Measurements from ENCODE around the gene C1orf115. TPM values are rescaled to one million over a fixed set of nuclear protein-coding genes. Genes with fewer than 3 reads are reported as not detected.

Gene C1orf115
- total RNA-seq, 1 experiment from 2014 or later = 5.1 TPM

GRCh38 chr1:220702733-220703270 lies 12.6 kb downstream of the C1orf115 start:
- intact Hi-C loops (cut with micrococcal nuclease; ENCODE audit: unreplicated experiment) = no loop called here
- no TSS peak for BruUV-seq (replicated peaks)
- Mint-ChIP-seq H3K9me3 (ENCODE audit: low read depth, unreplicated experiment) (no peaks in the 10 kb centered on the region), H3K4me3 (ENCODE audit: low read depth, unreplicated experiment) (no peak overlapping the region), H3K4me1 (ENCODE audit: low read depth, unreplicated experiment) (no peaks in the 10 kb centered on the region), H3K27ac (ENCODE audit: unreplicated experiment) (no peak overlapping the region), H3K27me3 (ENCODE audit: unreplicated experiment) (peaks cover 7% of the 10 kb centered on the region), H3K36me3 (ENCODE audit: insufficient read depth, unreplicated experiment) (no peaks in the 10 kb centered on the region)
- CTCF ChIA-PET = interaction anchor here (0.5 kb wide), 1 partner anchor 21 kb away, joined by 3 read pairs; no protein-coding TSS in a partner anchor
- TF ChIP-seq CTCF (IDR thresholded peaks at IDR 0.05; ENCODE audit: unreplicated experiment) = no peak
- no peak for DNase-seq

GRCh38 chr1:220703305-220703704 lies 13.1 kb downstream of the C1orf115 start:
- no TSS peak for BruUV-seq (replicated peaks)
- Mint-ChIP-seq H3K36me3 (ENCODE audit: insufficient read depth, unreplicated experiment) (no peaks in the 10 kb centered on the region), H3K9me3 (ENCODE audit: low read depth, unreplicated experiment) (no peaks in the 10 kb centered on the region), H3K27ac (ENCODE audit: unreplicated experiment) (no peak overlapping the region), H3K27me3 (ENCODE audit: unreplicated experiment) (peaks cover 7% of the 10 kb centered on the region), H3K4me1 (ENCODE audit: low read depth, unreplicated experiment) (no peaks in the 10 kb centered on the region), H3K4me3 (ENCODE audit: low read depth, unreplicated experiment) (no peak overlapping the region)
- CTCF ChIA-PET = interaction anchor here (0.5 kb wide), 1 partner anchor 21 kb away, joined by 3 read pairs; no protein-coding TSS in a partner anchor
- TF ChIP-seq CTCF (IDR thresholded peaks at IDR 0.05; ENCODE audit: unreplicated experiment) = no peak
- no peak for DNase-seq
- intact Hi-C loops (cut with micrococcal nuclease; ENCODE audit: unreplicated experiment) = no loop called here

GRCh38 chr1:220705782-220706181 lies 15.6 kb downstream of the C1orf115 start:
- Mint-ChIP-seq H3K27me3 (ENCODE audit: unreplicated experiment) (peaks cover 7% of the 10 kb centered on the region), H3K4me1 (ENCODE audit: low read depth, unreplicated experiment) (no peaks in the 10 kb centered on the region), H3K4me3 (ENCODE audit: low read depth, unreplicated experiment) (no peak overlapping the region), H3K27ac (ENCODE audit: unreplicated experiment) (no peak overlapping the region), H3K36me3 (ENCODE audit: insufficient read depth, unreplicated experiment) (no peaks in the 10 kb centered on the region), H3K9me3 (ENCODE audit: low read depth, unreplicated experiment) (no peaks in the 10 kb centered on the region)
- no peak for TF ChIP-seq CTCF (IDR thresholded peaks at IDR 0.05; ENCODE audit: unreplicated experiment)
- intact Hi-C loops (cut with micrococcal nuclease; ENCODE audit: unreplicated experiment) = no loop called here
- BruUV-seq (replicated peaks) = no TSS peak
- no peak for DNase-seq
- CTCF ChIA-PET = no interaction called here

GRCh38 chr1:220706480-220706879 lies 16.3 kb downstream of the C1orf115 start:
- CTCF ChIA-PET = interaction anchor here (0.6 kb wide), 1 partner anchor 249 kb away, joined by 3 read pairs; no protein-coding TSS in a partner anchor
- no peak overlapping the region for H3K27ac Mint-ChIP-seq (ENCODE audit: unreplicated experiment)
- no peak for TF ChIP-seq CTCF (IDR thresholded peaks at IDR 0.05; ENCODE audit: unreplicated experiment)
- no peak for DNase-seq
- H3K36me3 Mint-ChIP-seq (ENCODE audit: insufficient read depth, unreplicated experiment) = no peaks in the 10 kb centered on the region
- no peaks in the 10 kb centered on the region for H3K9me3 Mint-ChIP-seq (ENCODE audit: low read depth, unreplicated experiment)
- intact Hi-C loops (cut with micrococcal nuclease; ENCODE audit: unreplicated experiment) = no loop called here
- H3K4me3 Mint-ChIP-seq (ENCODE audit: low read depth, unreplicated experiment) = no peak overlapping the region
- BruUV-seq (replicated peaks) = no TSS peak
- no peaks in the 10 kb centered on the region for H3K4me1 Mint-ChIP-seq (ENCODE audit: low read depth, unreplicated experiment)
- H3K27me3 Mint-ChIP-seq (ENCODE audit: unreplicated experiment) = peaks cover 7% of the 10 kb centered on the region

Data from Calu3 (cell line).